ENCODE measurements around the gene GPR65.

Gene GPR65

GRCh38 chr14:88005978-88006851 is 1.3 kb downstream of the GPR65 start:
- Histone ChIP-seq H2AFZ (ENCODE audit: low read depth, low read length) (peak overlapping the region; percentile 55), H4K20me1 (ENCODE audit: insufficient read depth, low read length) (no peaks in the 10 kb centered on the region), H3K9me3 (ENCODE audit: insufficient read depth, low read length, severe bottlenecking) (no peaks in the 10 kb centered on the region), H3K36me3 (ENCODE audit: insufficient read depth, low read length) (no peaks in the 10 kb centered on the region), H3K27me3 (ENCODE audit: insufficient read depth, low read length, poor library complexity) (no peaks in the 10 kb centered on the region), H3K9ac (ENCODE audit: low read depth, low read length) (peak overlapping the region; percentile 50), H3K79me2 (ENCODE audit: insufficient read depth, low read length) (peaks cover 24% of the 10 kb centered on the region), H3K4me1 (ENCODE audit: insufficient read depth, low read length) (peaks cover 64% of the 10 kb centered on the region), H3K4me2 (ENCODE audit: insufficient read depth, low read length) (peak overlapping the region; percentile 79), H3K27ac (ENCODE audit: low read length) (peak overlapping the region; percentile 81), H3K4me3 (ENCODE audit: low read depth in 1 of 2, low read length in 2 of 2) (peak overlapping the region; percentile 8 to 57; a peak in 3 of 4 replicates)
- TF ChIP-seq, protein P1, sequence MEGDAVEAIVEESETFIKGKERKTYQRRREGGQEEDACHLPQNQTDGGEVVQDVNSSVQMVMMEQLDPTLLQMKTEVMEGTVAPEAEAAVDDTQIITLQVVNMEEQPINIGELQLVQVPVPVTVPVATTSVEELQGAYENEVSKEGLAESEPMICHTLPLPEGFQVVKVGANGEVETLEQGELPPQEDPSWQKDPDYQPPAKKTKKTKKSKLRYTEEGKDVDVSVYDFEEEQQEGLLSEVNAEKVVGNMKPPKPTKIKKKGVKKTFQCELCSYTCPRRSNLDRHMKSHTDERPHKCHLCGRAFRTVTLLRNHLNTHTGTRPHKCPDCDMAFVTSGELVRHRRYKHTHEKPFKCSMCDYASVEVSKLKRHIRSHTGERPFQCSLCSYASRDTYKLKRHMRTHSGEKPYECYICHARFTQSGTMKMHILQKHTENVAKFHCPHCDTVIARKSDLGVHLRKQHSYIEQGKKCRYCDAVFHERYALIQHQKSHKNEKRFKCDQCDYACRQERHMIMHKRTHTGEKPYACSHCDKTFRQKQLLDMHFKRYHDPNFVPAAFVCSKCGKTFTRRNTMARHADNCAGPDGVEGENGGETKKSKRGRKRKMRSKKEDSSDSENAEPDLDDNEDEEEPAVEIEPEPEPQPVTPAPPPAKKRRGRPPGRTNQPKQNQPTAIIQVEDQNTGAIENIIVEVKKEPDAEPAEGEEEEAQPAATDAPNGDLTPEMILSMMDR (IDR thresholded peaks at IDR 0.05; ENCODE audit: borderline replicate concordance, extremely low read depth, low read length, poor library complexity, severe bottlenecking): no peak
- no peak for TF ChIP-seq EZH2 (IDR thresholded peaks at IDR 0.05; ENCODE audit: borderline replicate concordance, low read depth, low read length, severe bottlenecking)
- DNase-seq (peak; percentile 85), ATAC-seq (ENCODE audit: insufficient read depth, low read depth) (peak; percentile 95)

GRCh38 chr14:88007608-88008007 is 2.7 kb downstream of the GPR65 start:
- Histone ChIP-seq H3K27me3 (ENCODE audit: insufficient read depth, low read length, poor library complexity) (no peaks in the 10 kb centered on the region), H3K4me2 (ENCODE audit: insufficient read depth, low read length) (peak overlapping the region; percentile 18; the same call in 1 of the 2 replicates), H3K79me2 (ENCODE audit: insufficient read depth, low read length) (peaks cover 24% of the 10 kb centered on the region), H3K9me3 (ENCODE audit: insufficient read depth, low read length, severe bottlenecking) (no peaks in the 10 kb centered on the region), H3K27ac (ENCODE audit: low read length) (no peak overlapping the region), H3K36me3 (ENCODE audit: insufficient read depth, low read length) (no peaks in the 10 kb centered on the region), H2AFZ (ENCODE audit: low read depth, low read length) (no peak overlapping the region), H3K4me1 (ENCODE audit: insufficient read depth, low read length) (peaks cover 57% of the 10 kb centered on the region), H3K4me3 (ENCODE audit: low read depth in 1 of 2, low read length in 2 of 2) (no peak overlapping the region), H3K9ac (ENCODE audit: low read depth, low read length) (no peak overlapping the region), H4K20me1 (ENCODE audit: insufficient read depth, low read length) (no peaks in the 10 kb centered on the region)
- TF ChIP-seq, protein P1 (IDR thresholded peaks at IDR 0.05; ENCODE audit: borderline replicate concordance, extremely low read depth, low read length, poor library complexity, severe bottlenecking): no peak
- no peak for TF ChIP-seq EZH2 (IDR thresholded peaks at IDR 0.05; ENCODE audit: borderline replicate concordance, low read depth, low read length, severe bottlenecking)
- ATAC-seq (ENCODE audit: insufficient read depth, low read depth) (no peak), DNase-seq (no peak)

DNA sequence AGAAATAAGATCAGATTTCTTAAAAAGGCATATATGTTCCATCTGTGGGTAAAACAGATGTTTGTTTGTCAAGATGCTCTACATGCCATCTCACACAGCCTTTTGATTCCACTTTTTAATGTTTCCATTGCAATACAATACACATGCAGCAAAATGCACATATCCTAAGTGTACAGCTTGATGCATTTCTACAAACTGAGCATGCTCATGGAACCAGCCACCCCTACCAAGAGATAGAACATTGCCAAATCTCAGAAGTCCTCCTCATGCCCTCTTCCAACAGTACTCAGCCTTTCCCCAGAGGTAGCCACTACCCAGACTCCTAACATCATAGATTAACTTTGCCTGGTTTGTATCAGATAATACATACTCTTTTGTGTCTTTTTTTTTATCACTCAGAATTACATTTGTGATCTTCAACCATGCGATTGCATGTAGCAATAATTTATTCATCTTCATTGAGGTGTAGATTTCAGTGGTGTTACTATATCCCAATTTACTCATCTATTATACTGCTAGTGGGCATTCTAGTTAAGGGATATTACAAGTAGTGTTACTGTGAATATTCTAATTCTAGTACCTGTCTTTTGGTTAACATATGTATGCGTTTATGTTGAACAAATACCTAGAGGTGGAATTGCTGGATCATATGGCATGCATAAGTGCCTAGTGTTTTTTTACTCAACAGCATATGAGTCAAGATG is 3.3 kb downstream of the GPR65 start:
- no peak for DNase-seq
- Histone ChIP-seq H3K27ac (ENCODE audit: low read length) (no peak overlapping the region), H2AFZ (ENCODE audit: low read depth, low read length) (no peak overlapping the region), H3K4me2 (ENCODE audit: insufficient read depth, low read length) (peak overlapping the region; percentile 18; the same call in 1 of the 2 replicates), H3K79me2 (ENCODE audit: insufficient read depth, low read length) (peaks cover 24% of the 10 kb centered on the region), H3K4me1 (ENCODE audit: insufficient read depth, low read length) (peaks cover 51% of the 10 kb centered on the region), H3K4me3 (ENCODE audit: low read depth in 1 of 2, low read length in 2 of 2) (no peak overlapping the region), H3K36me3 (ENCODE audit: insufficient read depth, low read length) (no peaks in the 10 kb centered on the region), H3K27me3 (ENCODE audit: insufficient read depth, low read length, poor library complexity) (no peaks in the 10 kb centered on the region), H4K20me1 (ENCODE audit: insufficient read depth, low read length) (no peaks in the 10 kb centered on the region), H3K9me3 (ENCODE audit: insufficient read depth, low read length, severe bottlenecking) (no peaks in the 10 kb centered on the region), H3K9ac (ENCODE audit: low read depth, low read length) (no peak overlapping the region)
- no peak for TF ChIP-seq EZH2 (IDR thresholded peaks at IDR 0.05; ENCODE audit: borderline replicate concordance, low read depth, low read length, severe bottlenecking)
- TF ChIP-seq, protein P1 (IDR thresholded peaks at IDR 0.05; ENCODE audit: borderline replicate concordance, extremely low read depth, low read length, poor library complexity, severe bottlenecking): no peak
- ATAC-seq (ENCODE audit: insufficient read depth, low read depth): no peak

Data from DND-41 (cell line).